ENCODE results near the gene ADCK1.
"Not testable (repeated sequence)": the region's sequence is repeated elsewhere in the genome, so short reads cannot be mapped to it uniquely, and the experiment has no call there.

ADCK1 gene

DNA sequence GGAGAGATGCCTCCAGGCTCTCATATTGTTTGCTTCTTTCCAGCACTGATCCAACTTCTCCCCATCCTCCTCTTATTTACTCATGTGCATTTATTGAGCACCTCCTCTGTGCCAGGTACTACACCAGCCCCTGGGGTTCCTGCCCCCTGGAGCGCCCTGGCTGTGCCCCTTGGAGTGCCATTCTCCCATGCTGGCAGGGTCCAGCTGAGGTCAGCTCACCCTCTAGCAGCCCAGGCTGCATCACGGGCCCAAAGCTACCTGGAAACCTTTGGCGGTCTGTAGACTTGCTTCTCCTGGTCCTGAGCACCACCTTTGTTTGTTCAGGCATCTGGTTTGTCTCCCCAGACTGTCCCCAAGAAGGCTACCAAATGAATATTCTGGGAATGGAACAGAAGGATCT, 67.0 kb downstream of the ADCK1 start:
- no peak for DNase-seq

DNA sequence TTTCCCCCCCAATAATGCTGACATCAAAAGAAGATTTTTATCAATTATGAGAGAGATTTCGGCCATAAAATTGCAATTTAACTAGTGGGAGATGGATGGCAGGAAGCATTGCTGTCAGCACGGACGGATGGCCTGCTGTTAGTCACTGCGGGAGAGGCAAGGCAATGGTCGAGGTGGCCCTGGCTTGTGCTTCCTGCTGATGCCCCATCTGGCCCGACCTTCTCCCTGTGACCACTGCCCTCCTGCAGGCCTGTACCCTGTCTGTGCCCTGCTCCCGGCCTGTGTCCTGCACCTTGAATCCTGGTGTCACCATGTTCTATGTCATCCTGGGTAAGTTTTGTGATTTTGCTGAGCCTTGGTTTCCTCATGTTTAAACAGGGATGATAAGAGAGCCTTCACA, 67.6 kb downstream of the ADCK1 start:
- no peak for DNase-seq

DNA sequence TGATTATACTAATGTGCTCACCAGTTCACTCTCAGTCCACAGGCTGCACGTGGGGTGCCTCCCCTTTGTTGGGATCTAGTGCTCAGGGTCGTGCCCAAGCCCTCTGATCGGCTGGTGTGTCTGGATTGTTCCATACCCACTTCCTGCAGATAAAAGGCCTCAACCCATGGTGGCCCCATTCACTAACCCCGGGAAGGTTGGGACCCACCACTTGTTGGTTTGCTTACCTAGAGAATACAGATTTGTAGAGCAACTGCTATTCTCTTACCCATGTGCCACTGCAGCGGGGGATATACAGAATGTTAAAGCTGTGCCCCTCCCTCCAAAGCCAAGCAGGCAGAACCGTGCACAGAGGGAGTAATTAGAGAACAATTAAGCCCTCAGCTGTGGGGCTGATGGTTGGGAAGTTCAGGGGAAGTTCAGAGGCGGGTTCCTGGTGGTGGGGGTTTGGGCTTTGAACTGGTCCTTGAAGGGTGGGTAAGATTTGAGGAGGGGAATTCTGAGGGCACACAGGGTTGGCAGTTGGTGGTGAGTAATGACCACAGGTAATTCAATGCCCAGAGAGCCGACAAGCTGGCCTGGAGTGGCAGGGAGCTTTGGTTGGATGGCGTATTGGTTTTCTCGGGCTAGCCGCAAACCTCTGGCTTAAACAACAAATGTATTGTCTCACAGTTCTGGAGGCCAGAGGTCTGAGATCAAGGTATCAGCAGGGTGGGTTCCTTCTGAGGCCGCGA, 68.8 kb downstream of the ADCK1 start:
- DNase-seq: no peak

DNA sequence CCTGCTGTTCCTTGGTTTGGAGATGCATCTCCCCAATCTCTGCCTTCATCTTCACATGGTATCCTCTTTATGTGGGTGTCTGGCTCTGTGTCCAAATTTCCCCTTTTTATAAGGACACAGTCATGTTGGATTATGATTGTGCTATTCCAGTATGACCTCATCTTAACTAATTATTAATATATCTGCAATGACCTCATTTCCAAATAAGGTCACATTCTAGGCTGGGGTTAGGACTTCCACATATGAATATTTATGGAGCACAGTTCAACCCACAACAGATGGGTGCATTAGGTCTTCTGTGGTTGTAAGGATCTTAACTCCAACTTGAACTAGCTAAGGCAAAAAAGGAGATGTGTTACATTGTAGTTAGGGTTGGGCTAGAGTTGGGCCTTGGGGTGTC, 69.4 kb downstream of the ADCK1 start:
- no peak for DNase-seq

DNA sequence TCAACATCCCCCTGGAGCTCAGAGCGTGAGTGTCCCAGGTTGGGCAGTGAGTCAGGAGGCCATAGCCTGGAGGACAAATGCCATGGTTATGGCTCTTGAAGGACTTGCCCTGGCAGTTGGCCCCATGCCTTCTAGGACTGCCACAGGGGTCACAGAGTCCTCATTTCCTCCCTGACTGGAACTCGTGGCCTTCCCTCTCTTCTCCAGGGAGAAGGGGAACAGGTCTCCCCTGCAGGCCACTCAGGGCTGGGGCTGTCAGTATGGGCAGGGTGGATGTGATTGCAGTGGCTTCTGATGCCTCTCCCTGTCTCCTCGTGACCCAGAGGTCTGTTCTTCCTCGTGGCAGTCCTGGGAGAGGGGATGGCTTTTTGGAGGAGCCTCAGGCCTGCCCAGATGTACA, 70.7 kb downstream of the ADCK1 start:
- no peak for DNase-seq

DNA sequence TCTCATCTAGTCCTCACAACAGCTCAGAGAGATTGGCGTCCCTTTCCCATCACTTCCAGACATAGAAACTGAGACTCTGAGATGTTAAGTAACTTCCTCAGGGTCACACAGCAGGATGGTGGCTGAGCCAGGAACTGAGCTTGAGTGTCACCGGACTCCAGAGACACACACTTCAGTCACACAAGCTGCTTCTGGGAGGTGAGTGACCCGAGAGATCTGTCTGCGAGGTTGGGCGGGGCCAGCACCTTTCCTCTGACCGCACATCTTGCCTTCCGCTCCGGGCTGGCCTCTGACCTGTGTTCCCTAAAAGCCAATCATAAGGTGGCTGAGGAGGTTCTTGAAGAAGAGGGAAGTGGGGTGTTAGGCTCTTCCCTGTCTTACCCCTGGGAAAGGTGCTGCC, 72.2 kb downstream of the ADCK1 start:
- DNase-seq: no peak

DNA sequence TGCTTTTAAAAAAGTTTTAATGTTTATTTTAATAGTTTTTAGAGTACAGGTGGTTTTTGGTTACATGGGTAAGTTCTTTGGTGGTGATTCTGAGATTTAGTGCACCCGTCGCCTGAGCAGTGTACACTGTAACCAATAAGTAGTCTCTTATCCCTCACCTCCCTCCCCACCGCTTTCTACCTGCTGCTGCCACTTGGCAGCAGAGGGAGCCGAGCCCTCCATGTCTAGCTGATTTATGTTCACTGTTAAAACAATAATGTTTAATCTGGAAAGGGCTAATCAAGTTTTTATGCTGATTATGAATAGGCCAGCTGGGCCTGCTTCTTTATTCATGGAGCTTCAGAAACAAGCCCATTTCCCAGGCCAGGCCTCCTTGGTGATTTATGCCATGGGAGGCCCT, 73.1 kb downstream of the ADCK1 start:
- DNase-seq: peak in 1 of 2 experiments; percentile 30

DNA sequence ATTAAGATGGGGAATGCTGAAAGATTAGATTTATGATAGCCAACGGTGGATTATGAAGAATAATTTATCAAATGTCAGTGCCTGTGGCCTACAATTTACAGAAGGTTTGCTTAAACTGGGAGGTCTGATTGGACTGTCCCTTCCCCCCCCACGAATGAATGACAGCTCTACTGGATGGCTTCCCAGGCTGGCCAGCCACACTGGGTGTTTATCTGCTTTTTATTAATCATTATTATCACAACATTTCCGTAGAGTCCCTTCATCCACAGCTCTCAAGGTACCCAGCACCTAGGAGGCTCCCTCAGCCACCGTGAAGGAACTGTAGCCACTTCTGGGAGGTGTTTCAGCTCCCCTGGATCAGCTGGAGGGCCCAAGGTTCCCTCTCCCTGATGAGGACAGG, 78.9 kb downstream of the ADCK1 start:
- DNase-seq: no peak

DNA sequence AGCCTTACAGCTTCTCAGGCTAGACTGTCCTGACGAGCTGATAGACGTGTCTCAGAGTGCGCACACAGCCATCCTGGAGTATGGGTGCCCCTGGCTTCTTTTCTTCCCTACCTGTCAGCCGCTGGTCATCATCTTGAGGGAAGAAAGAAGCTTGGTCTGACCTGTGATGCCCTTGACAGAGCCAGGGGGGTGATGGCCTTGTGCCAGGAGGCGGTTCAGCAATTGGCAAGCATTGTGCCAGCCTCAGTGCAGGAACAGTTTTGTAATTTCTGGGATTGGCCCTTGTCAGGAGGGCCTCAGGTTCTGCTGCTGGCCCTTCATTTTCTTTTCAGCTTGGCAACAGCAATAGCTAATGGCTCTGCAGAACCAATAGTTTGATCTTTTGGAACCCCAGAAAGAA, 80.1 kb downstream of the ADCK1 start:
- no peak for DNase-seq

DNA sequence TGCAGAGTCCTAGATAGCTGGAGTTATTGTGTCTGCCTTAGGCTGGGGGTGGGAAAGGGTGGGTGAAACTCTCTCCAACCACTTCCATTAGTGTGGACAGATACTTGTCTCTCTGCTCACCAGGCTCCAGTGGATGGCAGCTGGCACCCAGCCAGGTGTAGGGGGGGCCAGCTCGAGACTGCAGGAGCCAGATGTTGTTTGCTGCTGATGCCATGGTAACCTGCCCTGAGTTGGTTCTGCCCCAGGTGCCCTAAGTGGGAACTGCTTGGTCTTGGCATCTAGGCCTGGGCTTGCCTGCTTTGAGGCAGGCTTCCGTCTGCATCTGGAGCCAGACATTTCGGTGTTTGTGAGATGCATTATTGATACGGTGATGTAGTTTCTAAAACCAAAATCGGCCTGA, 82.2 kb downstream of the ADCK1 start:
- DNase-seq: peak; percentile 93 to 95

DNA sequence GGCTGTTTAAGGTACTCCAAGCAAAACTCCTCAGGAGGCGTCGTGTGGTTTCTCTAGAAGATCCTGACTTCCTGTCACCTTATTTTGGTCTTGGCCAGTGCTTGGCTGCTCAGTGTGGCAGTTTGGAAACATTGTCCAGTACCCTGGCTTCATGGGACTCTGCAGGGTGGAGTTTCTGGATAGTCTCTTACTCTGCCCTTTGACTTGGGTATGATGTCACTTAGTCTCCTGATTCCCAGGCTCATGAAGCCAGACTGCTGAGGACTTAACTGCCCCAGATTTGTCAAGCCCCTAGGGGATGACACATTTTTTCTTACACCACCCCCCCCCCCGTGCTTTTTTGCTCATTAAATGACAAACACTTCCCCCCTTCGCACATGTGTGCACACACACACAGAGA, 82.7 kb downstream of the ADCK1 start:
- DNase-seq: no peak

DNA sequence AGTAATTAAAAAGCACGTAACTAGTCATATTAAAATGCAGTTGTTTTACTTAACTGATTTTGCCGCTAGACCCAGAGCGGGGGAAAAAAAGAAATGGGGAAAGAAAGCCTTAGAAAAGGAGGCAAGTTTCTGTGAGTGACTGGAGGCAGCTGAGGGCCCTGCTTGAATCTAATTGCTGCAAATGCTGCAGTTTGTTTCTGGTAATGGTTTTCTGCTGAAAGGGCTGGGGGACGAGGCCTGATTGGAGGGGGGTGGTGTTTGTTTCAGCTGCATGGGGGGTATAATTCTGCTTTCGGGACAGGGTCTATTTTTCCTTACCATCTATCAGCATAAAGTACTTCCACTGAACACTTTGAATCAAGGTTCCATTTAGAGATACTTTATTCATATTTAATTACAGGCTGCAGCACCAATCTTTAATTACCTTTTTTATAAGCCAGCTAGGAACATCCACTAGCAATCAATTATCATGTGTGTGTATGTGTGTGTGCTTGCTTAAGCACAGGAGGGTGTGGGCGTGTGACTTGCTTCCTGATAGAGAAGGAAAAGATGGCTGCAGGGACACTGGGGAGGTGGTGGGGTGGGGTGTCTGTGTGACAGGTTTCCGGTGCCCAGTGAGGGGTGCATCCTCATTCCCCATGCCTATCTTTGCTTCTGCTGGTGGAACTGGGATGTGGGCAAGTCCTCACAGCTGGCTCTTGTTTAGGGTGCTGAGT, 83.4 kb downstream of the ADCK1 start:
- no peak for DNase-seq

DNA sequence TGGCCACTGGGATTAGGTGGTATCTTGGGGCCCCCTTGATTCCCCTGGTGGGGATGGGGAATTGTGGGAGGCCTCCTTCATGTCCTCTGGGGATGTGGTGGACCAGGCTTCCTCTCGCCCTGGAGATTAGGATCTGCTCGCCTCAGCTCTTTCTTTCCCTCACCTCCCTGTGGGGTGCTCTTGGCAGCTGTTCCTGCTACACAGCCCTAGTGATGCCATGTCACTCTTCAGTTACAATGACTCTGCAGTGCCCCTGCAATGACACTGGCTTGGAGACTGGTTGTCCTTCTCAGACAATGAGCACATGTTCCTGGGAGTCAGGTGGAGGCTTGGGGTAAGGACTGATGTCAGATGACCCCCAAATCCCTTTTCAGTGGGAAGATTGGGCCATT, 83.9 kb downstream of the ADCK1 start:
- no peak for DNase-seq

DNA sequence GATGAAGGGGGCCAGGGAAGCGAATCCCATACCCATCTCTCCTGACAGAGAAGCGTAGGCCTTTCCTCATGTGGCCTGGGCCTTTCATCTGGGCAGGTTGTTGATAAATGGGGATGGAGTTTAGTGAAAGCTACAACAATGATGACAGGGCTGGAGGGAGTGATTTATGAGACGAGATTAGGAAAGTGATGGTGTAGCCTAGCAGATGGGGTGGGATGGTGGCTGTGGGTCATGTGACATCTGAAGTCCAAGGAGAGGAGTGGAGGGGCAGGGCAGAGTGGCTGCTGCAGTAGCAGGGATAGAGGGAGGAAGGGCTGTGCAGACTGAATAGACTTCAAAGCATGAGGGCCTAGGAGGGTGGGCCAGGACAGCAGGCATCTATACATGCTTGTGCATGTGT, 85.5 kb downstream of the ADCK1 start:
- DNase-seq: no peak

DNA sequence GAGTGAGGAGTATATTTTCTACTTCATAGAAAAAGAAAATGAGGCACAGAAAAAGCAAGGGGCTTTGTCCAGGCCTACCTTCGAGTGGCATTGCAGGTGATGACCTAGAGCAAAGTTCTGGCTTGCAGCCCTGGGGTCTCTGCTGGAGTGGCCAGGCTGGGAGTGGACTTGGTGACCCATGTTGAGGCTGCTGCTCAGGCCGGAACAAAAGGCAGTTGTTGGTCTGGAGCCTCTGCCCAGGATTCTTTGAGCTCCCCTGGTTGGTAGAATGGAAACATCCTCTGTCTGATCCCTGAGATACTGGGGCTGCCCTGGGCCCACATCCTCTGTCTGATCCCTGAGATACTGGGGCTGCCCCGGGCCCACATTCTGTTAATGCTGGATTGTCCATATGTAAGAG, 86.1 kb downstream of the ADCK1 start:
- no peak for DNase-seq

DNA sequence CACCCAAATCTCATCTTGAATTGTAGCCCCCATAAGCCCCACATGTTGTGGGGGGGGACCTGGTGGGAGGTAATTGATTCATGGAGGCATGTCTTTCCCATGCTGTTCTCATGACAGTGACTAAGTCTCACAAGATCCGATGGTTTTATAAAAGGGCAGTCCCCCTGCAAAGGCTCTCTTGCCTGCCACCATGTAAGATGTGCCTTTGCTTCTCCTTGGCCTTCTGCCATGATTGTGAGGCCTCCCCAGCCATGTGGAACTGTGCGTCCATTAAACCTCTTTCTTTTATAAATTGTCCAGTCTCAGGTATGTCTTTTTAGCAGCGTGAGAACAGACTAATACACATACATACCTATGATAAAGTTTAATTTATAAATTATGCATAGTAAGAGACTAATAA, 89.0 kb downstream of the ADCK1 start:
- DNase-seq: not testable (repeated sequence)

DNA sequence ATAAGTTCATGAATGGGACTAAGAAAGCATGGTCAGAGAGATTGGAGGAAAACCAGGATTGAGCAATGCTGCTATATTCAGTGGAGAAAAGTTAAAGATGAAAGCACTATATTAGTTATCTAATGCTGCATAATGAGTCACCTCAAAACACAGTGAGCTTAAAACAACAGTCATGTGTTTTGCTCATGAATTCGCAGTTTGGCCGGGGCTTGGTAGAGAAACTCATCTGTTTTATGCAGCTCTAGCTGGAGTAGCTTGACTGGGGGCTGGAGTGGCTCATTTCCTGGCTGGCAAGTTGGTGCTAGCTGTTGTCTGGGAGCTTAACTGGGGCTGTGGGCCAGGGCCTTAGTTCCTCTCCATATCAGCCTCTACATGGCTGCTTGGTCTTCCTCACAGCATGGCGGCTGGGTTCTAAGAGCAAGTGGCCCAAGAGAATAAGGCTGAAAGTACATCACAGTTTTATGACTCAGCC, 90.1 kb downstream of the ADCK1 start:
- no peak for DNase-seq

DNA sequence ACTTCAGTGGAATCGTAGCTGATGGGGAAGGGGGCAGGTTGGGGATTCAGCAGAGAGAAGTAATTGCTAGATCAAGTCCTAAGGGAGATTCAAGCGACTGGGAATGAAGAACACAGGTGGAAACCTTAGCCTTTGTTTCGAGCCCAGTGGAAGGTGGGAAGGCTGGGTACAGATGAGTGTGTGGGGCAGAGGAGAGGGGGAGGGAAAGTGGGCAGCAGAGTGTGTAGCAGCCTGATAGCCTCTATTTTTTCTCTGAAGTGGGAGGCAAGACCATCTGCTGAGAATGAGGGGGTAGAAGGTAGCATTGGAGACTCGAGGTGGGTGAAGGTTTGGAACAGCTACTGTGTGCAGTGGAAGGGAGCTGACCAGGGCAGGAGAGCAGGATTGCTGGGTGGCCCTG, 91.0 kb downstream of the ADCK1 start:
- no peak for DNase-seq

DNA sequence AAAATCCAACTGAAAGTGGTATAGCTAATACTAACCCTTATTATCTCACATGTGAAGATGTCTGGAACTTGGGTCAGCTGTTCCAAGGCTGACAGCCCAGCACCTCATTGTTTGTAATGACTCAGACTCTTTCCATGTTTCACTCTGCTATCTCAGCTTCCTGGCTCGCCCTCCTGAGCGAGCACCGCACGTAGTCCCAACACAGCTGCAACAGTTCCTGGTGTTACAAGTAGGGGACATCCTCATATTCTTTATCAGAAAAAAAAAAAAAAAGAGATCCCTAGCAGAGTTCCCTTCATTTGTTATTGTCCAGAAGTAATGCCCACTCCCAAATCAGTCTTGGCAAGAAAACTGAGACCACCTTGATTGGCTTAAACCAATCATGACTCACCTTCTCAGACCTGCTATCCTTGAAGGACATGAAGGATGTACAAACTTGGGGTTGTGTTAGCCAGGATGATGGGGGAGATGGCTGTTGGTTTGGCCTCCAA, 92.5 kb downstream of the ADCK1 start:
- DNase-seq: no peak

DNA sequence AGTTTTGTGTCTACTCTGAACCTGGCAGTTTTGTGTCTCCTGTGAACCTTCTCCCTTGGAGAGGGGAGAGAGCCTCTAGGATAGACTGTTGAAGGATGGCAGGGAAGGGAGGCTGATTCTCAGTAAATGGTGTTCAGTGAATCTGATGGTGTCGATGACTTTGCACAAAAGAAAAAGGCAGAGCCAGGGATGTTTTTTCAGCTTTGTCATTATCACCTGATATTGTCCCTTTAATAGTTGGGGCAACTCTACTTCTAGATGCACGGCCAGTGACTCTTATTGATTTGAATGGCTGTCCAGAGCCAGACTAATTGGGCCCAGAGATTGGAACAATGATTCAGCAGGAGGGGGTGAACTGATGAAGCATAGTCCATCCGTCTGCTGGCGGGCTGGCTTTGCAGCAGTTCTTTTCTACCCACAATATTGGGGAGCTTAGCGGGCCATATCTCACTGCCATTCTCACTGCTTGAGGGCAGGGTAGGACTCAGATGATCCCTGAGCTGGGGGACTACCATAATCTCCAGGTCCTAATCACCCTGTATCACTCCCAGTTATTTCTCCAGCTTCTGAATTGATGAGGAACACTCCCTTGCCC, 93.1 kb downstream of the ADCK1 start:
- no peak for DNase-seq

DNA sequence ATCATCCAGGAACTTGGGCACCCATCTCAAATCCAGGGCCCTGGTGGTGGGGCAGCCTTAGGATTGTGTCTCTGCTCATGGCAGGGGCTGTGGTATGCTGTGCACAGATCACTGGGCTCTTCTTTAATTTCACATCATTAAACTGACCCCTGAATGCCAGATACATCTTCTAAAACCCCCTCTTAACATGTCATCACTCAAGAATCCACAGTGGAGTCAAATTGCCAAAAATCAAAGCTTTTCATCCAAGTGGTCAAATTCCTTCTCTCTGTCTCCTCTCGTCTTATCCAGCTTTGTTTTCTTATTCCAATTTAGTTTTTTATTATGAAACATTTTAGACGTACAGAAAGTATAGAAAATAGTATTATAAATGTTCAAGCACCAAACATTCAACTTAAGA, 97.5 kb downstream of the ADCK1 start:
- no peak for DNase-seq

DNA sequence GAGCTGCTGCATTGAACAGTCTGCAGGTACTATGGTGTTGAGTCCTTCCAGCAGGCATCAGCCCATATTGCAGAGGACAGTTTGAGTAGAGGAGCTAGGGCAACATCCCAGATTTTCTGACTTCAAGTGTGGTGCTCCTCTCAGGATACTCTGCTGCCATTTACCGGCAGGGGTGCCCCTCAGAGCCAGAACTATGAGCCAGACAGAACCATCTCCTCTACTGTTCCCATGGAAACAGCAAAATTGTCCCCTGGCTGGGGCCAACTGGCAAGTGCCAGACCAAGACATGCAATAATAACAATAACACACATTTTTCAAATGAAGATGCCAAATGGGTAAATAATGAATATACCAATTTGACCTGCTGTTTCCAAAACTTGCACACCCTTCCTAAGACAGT, 102.9 kb downstream of the ADCK1 start:
- no peak for DNase-seq

DNA sequence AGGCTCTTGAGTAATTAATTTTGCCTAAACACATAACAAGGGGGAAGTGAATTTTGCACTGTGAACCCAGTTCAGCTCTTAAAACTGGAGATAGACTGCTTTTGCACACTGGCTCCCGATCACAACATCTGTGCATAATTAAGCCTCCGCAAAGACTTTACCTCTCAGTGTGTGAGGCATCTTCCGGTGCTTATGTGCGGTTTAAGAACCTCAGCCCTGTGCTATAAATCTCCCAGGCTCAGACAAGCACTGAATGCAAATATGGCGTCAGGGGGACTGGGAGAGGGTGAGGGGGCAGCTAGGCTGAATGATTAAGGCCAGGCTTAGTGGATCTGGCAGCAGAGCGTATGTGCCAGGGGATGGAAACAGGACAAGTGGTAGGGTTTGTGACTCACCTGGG, 103.3 kb downstream of the ADCK1 start:
- no peak for DNase-seq

DNA sequence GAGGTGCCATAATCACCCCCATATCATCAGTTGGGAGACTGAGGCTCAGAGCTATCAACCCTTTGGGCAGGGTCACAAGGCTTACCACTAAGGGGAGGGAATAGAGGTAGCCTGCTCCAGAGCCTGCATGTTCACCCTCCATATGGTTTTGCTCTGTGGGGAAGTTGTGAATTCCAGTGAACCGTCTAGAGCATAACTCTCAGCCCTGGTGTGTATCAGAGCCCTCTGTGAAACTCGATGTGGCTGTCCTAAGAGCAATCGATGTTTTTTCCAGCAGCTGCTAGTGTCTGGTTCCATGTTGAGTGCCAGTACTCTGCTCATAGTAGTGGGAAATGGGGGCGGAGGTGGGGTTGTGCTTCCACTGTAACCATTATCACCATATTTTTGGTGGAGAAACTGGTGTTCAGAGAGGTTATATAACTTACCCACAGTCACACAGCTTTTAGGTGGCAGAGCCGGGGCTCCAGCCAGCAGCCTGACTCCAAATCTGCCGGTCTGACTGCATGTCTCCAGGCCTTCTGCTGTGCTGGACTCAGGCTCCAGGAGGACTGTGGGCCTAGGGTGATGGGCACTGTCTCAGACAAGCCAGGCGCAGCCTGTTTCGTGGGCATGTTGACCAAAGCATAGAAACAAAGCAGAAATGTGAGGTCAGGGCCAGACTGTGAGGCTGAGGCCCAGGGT, 104.2 kb downstream of the ADCK1 start:
- no peak for DNase-seq

Measured in NCI-H187 (cell line).